ENCODE measurements around the gene PSME1.

GRCh38 chr14:24092505-24093206, 43.3 kb upstream of the PSME1 start:
- TF ChIP-seq CTCF (conservative IDR thresholded peaks at IDR 0.05; ENCODE audit: low read length) (no peak), EZH2phosphoT487 (IDR thresholded peaks at IDR 0.05; ENCODE audit: borderline replicate concordance) (no peak)

Measured in Loucy (cell line).